GM19463 (cell line): ENCODE measurements around the gene MX1.

Source experiments
- ATAC-seq: cut with Tn5 transposase; IDR thresholded peaks from one replicate; pipeline ENCODE4 v1.9.1; 2021; ENCODE audit warnings: mild to moderate bottlenecking, moderate library complexity; ENCODE audit not compliant: unreplicated experiment

Gene MX1

DNA sequence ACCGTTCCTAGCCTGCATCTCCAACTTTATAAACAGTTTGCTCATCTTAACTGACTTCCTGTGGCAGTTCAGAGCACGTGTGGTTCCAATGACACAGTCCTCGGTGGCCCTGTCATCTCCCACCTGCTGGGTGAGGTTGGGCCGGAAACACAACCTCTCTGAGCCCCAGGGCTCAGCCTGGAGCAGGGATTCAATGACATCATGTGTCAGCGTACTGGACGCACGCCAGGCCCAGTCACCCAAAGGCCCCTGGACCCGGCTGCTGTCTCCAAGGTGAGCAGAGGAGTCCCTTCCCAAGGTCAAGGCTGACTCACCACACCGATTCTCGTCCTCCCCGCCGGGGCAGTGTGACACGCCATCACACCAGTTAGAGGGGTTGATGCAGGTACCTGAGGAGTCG lies 62.0 kb downstream of the MX1 start:
- no peak for ATAC-seq

DNA sequence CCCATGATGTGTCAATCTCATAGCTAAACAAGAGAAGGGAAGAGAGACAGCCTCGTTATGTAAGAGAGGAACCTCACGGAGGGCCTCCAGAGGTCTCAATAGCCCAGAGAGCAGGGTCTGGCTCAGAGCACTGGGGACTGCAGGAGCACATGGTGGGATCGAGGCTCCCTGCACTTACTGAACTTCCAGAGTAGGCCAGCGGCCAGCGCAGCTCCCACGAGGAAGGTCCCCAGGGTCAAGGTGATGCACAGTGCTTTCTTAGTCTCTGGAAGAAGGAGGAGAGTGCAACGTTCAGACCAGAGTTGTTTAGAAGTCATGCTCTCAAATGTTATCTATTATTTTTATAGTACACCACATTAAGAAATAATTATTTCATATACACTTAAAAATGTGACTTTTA lies 63.3 kb downstream of the MX1 start:
- no peak for ATAC-seq

DNA sequence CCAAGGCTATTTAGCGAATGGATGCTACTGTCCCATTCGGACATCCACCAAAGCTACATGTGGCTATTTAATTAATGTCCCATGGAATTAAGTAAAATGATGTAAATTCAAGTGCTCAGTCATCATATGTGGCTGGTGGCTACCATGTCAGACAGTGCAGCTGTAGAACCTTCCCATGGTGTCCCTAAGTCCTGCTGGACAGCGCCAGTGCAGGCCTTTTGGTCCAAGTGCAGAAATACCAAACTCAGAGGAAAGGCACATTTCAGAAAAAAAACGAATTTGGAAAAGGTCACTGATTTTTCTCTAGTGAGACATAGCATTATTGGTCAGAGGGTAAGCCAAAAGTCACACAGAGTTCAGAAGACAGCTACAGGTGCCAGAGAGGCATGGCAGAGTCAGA lies 64.3 kb downstream of the MX1 start:
- ATAC-seq: no peak

DNA sequence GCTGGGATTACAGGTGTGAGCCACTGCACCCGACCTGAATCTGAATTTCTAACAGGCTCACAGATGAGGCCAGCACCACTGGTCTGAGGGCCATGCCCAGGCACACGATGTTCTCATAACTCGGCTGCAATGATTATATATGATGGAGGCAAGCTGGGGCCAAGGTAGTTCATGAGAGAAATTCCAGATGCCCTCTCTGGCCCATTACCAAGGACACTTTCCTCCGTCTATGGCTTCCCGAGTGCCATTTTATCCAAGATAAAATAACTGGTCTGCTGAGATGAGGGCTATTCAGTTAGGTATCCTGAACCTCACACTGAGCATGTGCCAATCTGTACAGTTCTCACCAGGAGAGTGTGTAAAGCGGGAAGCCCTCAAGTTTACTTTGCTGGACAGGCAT lies 65.4 kb downstream of the MX1 start:
- no peak for ATAC-seq

DNA sequence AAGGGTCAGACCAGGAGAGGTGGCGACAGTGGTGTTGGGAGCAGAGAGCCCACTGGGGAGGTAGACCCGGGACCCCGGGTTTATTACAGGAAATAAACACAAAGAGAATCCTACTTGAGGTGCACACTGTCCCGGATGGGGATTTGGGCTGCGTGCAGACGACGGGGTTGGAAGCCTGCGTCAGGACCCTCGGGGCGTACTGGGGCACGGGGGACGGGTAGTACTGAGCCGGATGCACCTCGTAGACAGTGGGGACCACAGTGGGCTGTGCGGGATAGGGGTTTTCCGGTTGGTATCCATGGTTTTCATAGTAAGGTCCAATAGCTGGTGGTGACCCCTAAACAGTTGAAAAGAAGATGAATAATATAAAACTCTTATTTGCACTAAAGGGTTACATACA lies 68.2 kb downstream of the MX1 start:
- no peak for ATAC-seq

DNA sequence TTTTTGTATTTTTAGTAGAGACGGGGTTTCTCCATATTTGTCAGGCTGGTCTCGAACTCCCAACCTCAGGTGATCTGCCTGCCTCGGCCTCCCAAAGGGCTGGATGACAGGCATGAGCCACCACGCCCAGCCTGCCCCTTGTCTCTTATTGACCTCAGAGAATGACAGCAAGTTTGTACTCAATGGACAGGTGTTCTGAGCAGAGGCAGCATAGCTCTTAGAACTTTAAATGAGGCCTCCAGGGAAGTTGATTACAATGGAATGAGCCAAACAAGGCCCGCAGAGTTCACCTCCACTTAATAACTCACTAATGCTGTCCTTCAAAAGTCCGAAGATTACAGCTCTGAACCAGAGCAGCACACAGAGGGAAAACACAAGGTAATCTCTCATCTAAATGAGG lies 71.0 kb downstream of the MX1 start:
- no peak for ATAC-seq

DNA sequence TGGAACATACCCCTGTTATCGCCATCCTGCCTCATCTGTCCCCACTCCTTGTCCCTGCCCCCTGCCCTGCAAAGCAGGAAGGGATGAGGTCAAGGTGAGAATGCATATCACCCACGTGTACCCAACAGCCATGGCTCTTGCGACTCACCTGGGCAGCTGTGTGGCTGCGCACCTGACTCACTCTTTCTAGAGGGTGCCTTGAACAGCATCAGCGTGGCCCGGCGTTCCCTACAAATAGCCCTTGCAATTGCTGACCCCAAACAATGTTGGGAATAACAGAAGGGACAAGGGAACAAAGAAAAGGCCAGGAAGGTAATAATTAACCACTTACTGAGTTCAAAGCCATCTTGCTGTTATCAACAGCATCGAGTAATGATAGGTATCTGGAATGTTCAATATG lies 71.7 kb downstream of the MX1 start:
- no peak for ATAC-seq

DNA sequence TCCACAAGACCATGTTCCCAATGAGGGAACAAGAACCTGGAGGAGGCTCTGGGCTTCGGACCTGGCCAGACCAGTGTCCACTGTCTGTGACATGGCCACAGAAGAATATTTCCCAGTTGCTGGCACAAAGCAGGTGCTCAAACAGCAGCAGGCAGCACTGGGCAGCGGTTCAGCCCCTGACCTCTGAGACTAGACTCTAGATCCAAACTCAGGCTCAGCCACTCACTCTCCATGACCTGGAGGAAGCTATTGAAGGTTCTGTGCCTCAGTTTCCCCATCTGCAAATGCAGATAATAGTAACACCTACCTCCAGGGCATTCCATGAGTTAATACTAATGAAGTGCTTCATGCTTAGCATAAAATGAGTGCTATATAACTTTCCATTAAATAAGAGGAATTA lies 73.9 kb downstream of the MX1 start:
- ATAC-seq: no peak

DNA sequence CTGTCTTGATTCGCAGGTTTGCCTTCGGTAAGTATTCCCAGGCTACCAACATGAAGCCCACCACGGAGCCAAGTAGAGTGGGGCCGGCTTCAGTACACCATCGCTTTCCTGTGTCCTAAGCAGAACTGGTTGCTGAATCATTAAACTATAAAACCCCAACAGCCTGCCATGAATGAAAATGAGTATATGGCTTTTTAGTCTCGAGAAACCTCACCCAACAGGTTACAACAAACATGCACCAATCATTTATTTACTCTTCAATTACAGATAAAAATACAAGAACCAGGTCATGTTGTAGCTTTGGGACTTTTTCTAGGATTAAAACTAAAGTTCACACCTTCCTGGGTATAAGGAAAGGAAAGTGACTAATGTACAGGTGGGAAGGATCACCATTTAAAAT lies 74.3 kb downstream of the MX1 start:
- ATAC-seq: no peak

DNA sequence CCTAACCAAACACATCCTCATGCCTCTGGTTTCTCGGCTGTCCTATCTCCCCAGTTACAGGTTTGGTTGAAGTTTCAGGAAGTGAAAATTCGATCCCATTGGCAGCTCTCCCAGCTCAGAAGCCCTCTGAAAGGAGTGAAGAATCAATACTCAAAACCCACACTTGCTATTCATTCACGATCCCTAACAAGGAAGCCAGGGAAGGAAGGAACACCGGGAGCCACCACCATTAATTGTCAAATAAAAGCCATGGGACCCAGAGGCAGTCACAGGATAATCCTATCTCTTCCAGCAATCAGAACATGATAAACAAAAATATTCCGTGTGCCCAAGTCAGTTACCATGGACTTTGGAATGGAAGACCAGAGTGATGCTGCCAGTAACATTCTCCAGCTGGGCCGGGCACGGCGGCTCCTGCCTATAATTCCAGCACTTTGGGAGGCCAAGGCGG lies 74.9 kb downstream of the MX1 start:
- no peak for ATAC-seq

DNA sequence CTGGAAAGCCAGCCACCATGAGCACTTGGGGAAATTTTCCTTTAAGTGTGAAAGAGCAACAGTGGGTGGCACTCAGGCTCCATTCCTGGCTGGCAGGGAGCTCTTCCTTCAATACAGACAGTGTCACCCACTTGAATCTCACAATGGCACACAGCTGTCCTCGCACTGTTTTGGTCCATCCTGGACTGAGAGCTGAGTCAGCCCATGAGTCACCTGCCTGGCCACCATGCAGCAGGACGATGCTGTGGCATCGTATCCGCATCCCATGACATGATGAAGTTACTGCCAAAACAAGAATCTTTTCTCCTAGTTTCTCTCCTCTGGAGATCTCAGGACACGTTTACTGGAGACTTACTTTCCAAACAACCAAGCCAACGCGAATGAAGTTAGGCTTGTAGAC lies 75.9 kb downstream of the MX1 start:
- no peak for ATAC-seq

DNA sequence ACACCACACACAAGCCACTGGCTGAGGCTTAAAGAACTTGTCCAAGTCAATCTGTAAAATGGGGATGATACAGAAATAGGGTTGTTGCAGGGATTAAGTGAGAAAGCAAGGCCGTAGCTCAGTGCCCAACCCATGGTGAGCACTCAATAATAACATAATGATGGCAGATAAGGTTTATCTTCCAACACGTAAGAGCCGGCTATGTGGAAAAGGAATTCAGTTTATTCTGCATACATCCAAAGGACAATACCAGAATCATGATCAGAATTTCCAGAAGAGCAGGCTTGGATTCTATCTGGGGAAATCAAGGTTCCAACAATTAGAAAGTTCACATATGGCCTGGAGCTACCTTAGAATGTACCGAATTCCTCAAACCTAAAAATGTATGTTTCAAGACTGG lies 77.3 kb downstream of the MX1 start:
- no peak for ATAC-seq

DNA sequence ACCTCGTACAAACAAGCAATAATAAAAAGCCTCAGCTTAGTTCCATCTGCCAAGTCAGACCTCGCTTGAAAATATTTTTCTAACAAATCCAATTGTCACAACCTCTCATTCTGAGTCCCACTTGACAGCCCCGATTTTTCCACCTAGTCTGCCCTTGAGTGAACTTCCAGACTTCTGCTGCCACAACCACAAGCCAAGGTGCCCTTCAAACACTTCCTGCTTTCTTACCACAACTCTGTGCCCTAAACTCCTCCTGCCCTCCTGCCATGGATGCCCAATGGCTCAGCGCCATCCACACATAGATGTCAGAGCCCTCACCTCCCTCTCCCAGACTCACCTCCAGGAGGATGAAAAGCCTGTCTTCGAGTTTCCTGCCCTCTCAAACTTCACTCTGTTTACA lies 78.0 kb downstream of the MX1 start:
- ATAC-seq: no peak

DNA sequence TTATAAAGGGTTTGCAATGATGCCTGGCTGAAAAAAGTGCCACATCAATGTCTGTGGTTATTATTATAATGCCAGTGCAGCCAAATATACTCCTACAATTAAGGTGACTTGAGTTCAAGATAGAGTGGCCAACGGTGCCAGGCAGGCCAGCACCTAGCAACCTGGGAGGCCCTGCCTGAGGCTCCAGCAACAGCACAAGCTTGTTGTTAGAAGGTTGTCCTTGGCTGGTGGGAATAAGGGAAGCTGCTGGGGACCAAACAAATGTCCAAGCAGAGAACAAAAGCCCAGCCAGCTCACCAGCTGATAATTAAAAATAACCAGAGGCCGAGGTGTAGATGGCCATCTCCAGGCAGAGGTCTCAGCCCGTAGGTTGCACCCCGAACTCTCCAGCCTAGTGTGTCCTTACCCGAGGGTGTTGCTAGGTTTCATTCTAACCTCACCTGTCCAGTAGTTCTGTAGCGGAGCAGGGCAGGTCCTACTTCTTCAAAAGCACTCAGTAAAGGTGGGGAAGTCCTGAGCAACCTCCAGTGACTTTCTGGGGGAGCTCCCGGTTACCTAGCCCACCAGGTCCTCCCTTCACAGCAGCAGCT lies 80.1 kb downstream of the MX1 start:
- no peak for ATAC-seq

DNA sequence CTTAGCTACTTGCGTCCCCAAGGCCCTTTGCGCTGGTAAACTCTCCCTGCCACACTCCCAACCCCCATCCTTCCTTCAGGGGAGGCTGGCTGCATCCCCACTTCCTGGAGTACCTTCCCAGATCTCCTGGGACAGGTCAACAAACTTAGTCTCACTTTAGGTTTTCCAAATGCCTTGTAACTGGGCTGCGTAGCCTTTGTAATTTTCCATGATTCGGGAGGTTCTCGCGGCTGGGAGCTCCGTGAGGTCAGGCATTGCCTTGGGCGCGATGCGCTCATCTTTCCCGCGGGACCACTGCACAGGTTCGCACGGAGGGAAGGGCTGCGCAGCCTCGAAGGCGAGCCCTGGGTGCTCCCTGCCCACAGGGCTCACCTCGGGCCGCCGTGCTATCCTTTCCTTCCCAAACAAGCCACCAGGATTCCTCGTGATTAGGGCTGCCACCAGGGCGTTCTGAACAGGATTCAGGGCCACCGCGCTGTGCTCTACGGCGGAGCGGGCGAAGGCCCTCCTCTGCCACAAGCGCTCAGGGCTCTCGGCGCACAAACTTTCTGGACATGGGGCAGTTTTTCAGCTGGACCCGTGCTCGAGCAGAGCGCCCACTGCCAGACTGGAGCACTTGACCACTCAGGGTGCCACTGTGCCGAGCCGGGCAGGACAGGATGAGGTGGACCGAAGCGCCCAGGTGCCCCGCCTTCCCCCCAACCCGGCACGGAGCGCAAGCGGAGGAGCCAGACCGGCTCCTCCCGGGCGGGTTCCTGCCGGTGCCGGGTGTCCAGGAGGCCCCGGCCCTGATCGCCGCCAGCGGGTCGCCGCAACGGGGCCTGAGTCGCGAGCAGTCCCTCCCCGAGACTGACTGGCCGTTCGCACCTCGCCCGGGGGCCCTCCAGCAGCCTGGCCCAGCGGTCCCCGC lies 80.8 kb downstream of the MX1 start:
- no peak for ATAC-seq

DNA sequence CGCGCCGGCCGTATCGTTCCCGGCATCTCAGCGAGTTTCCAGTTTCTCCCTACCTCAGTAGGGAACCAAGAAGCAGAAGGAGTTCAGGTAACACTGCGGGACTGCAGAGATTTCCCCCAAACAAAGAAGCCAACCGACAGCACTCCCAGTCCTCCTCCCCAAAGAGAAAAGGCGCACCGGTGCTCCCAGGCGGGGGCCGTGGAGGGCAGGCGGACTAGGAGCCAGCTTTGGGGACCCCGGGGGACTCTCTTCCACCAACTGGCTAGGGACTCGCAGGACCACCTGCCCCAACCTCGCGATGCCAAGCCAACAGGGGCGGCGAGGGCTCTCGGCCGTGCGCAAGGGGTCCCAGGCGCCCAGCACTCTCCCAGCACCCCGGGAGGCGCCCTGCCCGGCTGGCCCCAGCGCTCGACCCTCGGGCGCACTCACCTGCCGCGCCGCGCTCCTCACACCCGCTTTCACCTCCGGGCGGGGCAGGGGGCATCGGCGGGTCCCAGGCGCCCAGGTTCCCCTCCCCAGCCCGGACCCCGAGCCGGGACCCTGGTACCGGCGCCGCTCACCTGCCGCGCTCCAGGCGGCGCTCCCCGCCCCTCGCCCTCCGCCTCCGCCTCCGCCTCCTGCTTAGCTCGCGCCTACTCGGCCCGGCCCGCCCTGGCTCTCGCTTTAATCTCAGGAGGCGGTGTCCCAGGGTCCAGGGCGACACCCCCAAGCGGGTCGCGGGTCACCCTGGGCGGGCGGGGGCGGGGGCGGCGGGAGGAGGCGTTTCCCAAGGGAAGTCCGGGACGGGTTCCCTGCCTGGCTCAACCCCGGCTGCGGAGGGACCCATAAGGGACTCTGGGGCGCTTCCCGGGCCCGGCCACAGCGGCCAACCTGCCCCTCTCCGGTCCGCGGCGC lies 81.7 kb downstream of the MX1 start, which contains the start of gene TMPRSS2:
TMPRSS2 (minus strand) TSS at position 638 of the 894 bp plus-strand sequence. CDS start 10,025 bp downstream, outside the sequence.
- ATAC-seq: no peak

DNA sequence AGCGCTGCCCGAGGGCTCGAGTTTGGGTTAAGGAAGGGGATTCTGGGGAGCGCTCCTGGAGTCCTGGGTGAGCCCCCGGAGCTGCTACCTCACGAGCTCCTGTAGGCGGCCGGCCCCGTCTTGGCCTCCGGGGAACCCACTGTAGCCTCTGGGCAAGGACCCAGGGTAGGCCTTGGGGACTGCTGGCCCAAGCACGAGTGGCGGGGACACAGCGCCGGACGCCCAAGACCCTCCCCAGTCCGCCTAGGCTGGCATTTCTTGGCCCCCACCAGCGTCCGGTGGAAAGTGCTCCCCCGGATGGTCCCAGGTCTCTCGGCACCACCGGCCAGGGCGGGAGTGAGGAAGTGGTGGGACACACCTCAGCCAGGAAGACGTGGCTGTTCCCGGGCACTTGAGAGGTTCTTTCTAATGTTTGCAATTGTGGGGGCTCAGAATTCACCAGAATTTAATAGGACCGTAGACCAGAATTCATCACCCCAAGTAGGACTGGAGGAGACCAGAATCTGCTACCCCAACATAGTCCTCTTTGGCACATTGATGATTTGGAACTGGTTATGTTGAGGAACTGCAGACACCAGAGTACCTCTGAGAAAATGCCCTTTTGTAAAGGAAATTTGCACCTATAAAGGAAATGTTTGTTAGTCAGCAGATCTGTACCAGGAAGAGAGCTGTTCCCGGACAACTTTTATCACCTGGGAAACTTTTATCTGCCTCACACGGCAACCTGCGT lies 82.5 kb downstream of the MX1 start:
- ATAC-seq: no peak
